ENCODE data around the gene DDX6. TPM values are rescaled to one million over a fixed set of nuclear protein-coding genes. Genes with fewer than 3 reads are reported as not detected.

The DDX6 gene
- total and polyA plus RNA-seq, 10 donors, result 36.3 to 206 (median 167) TPM

- WGBS, 5 donors, result 70 to 86% (median 74%) methylated on average over 3 of the region's 3 CpGs
Observed at GRCh38 chr11:118807800-118808778, 17.1 kb upstream of the DDX6 start.

GRCh38 chr11:118806400-118806799, 15.4 kb upstream of the DDX6 start:
- H3K4me1 ChIP-seq, result peaks cover 0 to 16% (median 0%) of the 10 kb centered on the region in 6 donors
- DNase-seq, result no peak
- H3K4me3 ChIP-seq, result no peak overlapping the region
- no peak overlapping the region for H3K27ac ChIP-seq
- no peaks in the 10 kb centered on the region for H3K9me3 ChIP-seq
- no peaks in the 10 kb centered on the region for H3K36me3 ChIP-seq
- WGBS, 5 donors, result 73 to 81% (median 78%) methylated on average over 4 of the region's 4 CpGs
- TF ChIP-seq CTCF (IDR thresholded peaks at IDR 0.05 in 8 of 11, conservative IDR thresholded peaks at IDR 0.05 in 3 of 11) (no peak), POLR2A (IDR thresholded peaks at IDR 0.05) (no peak), POLR2AphosphoS5 (IDR thresholded peaks at IDR 0.05) (no peak)
- intact Hi-C loops (cut with DNase I; ENCODE audit: low total_unique reads), result no loop called here
- no peaks in the 10 kb centered on the region for H3K27me3 ChIP-seq (replicated peaks in 1 of 7)

More at GRCh38 chr11:118807800-118808778, 17.1 kb upstream of the DDX6 start:
- no peaks in the 10 kb centered on the region for H3K9me3 ChIP-seq
- no peaks in the 10 kb centered on the region for H3K27me3 ChIP-seq (replicated peaks in 1 of 7)
- H3K4me3 ChIP-seq, result no peak overlapping the region
- no peak for DNase-seq
- no peaks in the 10 kb centered on the region for H3K36me3 ChIP-seq
- H3K4me1 ChIP-seq, result peaks cover 0 to 21% (median 0%) of the 10 kb centered on the region in 6 donors
- H3K27ac ChIP-seq, result peak overlapping the region in 4 of 8 donors; percentile 5 to 68 (median 48)
- intact Hi-C loops (cut with DNase I; ENCODE audit: low total_unique reads), result no loop called here
- TF ChIP-seq POLR2AphosphoS5 (IDR thresholded peaks at IDR 0.05) (no peak), POLR2A (IDR thresholded peaks at IDR 0.05) (no peak), CTCF (IDR thresholded peaks at IDR 0.05 in 8 of 11, conservative IDR thresholded peaks at IDR 0.05 in 3 of 11) (no peak)

GRCh38 chr11:118804094-118804493, 13.1 kb upstream of the DDX6 start:
- WGBS, 5 donors, result 86 to 95% (median 91%) methylated on average over 3 of the region's 3 CpGs
- no peak for DNase-seq
- Histone ChIP-seq H3K4me1 (peaks cover 0 to 11% (median 0%) of the 10 kb centered on the region in 6 donors), H3K27ac (no peak overlapping the region), H3K4me3 (no peak overlapping the region), H3K9me3 (no peaks in the 10 kb centered on the region), H3K36me3 (no peaks in the 10 kb centered on the region), H3K27me3 (replicated peaks in 1 of 7) (no peaks in the 10 kb centered on the region)
- intact Hi-C loops (cut with DNase I; ENCODE audit: low total_unique reads), result no loop called here
- TF ChIP-seq POLR2A (IDR thresholded peaks at IDR 0.05), result no peak

GRCh38 chr11:118799372-118799771, 8.4 kb upstream of the DDX6 start:
- no peak for DNase-seq
- peaks cover 0 to 6% (median 0%) of the 10 kb centered on the region in 6 donors for H3K4me1 ChIP-seq
- no peaks in the 10 kb centered on the region for H3K27me3 ChIP-seq (replicated peaks in 1 of 7)
- intact Hi-C loops (cut with DNase I; ENCODE audit: low total_unique reads), result no loop called here
- no peak overlapping the region for H3K27ac ChIP-seq
- no peak overlapping the region for H3K4me3 ChIP-seq
- H3K9me3 ChIP-seq, result no peaks in the 10 kb centered on the region
- TF ChIP-seq CTCF (IDR thresholded peaks at IDR 0.05 in 8 of 11, conservative IDR thresholded peaks at IDR 0.05 in 3 of 11), result no peak
- TF ChIP-seq POLR2A (IDR thresholded peaks at IDR 0.05), result no peak
- TF ChIP-seq POLR2AphosphoS5 (IDR thresholded peaks at IDR 0.05), result no peak
- no peaks in the 10 kb centered on the region for H3K36me3 ChIP-seq
